HEK293 (cell line): ENCODE data around the gene PEX6.

Experiments used
- CTCF ChIA-PET: fragments of 350-600 bp; formaldehyde crosslinking; extraction: SDS; loops from one replicate; lab custom pipeline; 2021; ENCODE audit warnings: antibody characterized with exemption; lab: Yijun Ruan, JAX
- POLR2A ChIA-PET: fragments of 300-600 bp; formaldehyde crosslinking; extraction: SDS; loops from one replicate; lab custom pipeline; 2020; ENCODE audit warnings: antibody characterized with exemption, inconsistent platforms; lab: Yijun Ruan, JAX
- H3K27ac ChIP-seq: fragments of 200-500 bp; sonication (Bioruptor generic); 2 replicates; pipeline ENCODE4 v1.5.1; 2014; ENCODE audit warnings: low read depth, low read length, control low read depth, inconsistent platforms; ENCODE audit errors: extremely low read depth
- H3K36me3 ChIP-seq, 2 experiments: fragments of 200-500 bp in 1 of 2; sonication (Bioruptor generic) in 1 of 2; 1 replicate in 1 of 2; 2 replicates in 1 of 2; pipeline ENCODE4 v1.5.1; 2014 to 2017; ENCODE audit warnings: inconsistent platforms in 2 of 2, low read length in 2 of 2; ENCODE audit not compliant: control insufficient read depth in 2 of 2, insufficient read depth in 1 of 2
- H3K4me1 ChIP-seq: fragments of 200-500 bp; sonication (Bioruptor generic); 2 replicates; pipeline ENCODE4 v1.5.1; 2014; ENCODE audit warnings: mild to moderate bottlenecking, low read length, inconsistent platforms; ENCODE audit not compliant: control insufficient read depth, insufficient read depth
- H3K4me3 ChIP-seq: 2 replicates; pipeline ENCODE4 v1.5.1; 2011; ENCODE audit warnings: low read depth, mild to moderate bottlenecking, control low read depth, low read length, moderate library complexity
- H3K9me3 ChIP-seq: fragments of 200-500 bp; sonication (Bioruptor generic); 2 replicates; pipeline ENCODE4 v1.5.1; 2014; ENCODE audit warnings: low read depth, low read length, inconsistent platforms; ENCODE audit not compliant: control insufficient read depth, insufficient read depth
- ATF2 ChIP-seq: fragments of 450-650 bp; formaldehyde crosslinking; IDR thresholded peaks from 2 replicates; pipeline ENCODE4 v1.5.1; 2016; ENCODE audit warnings: missing biosample characterization, missing genetic modification characterization, low read depth
- ELK4 ChIP-seq: IDR thresholded peaks from 2 replicates; pipeline ENCODE4 v1.6.1; 2011; ENCODE audit warnings: mild to moderate bottlenecking, low read depth, low read length, borderline replicate concordance
- KLF9 ChIP-seq: fragments of 450-650 bp; formaldehyde crosslinking; IDR thresholded peaks from 2 replicates; pipeline ENCODE4 v1.5.1; 2016; ENCODE audit warnings: missing biosample characterization, missing genetic modification characterization, low read depth
- MEIS1 ChIP-seq: sonication (generic); formaldehyde crosslinking; IDR thresholded peaks from 2 replicates; pipeline ENCODE4 v1.8.1; 2022; ENCODE audit warnings: missing genetic modification reagents, mild to moderate bottlenecking, borderline replicate concordance
- PBX3 ChIP-seq: sonication (generic); formaldehyde crosslinking; IDR thresholded peaks from 2 replicates; pipeline ENCODE4 v1.8.1; 2022; ENCODE audit warnings: mild to moderate bottlenecking, moderate library complexity, missing genetic modification reagents
- REPIN1 ChIP-seq: fragments of 450-650 bp; formaldehyde crosslinking; IDR thresholded peaks from 2 replicates; pipeline ENCODE4 v1.5.1; 2017; ENCODE audit warnings: missing biosample characterization, missing genetic modification characterization, low read depth
- SALL2 ChIP-seq: fragments of 450-650 bp; formaldehyde crosslinking; IDR thresholded peaks from 2 replicates; pipeline ENCODE4 v1.5.0; 2017; ENCODE audit warnings: missing biosample characterization, mild to moderate bottlenecking, missing genetic modification characterization, borderline replicate concordance
- ZBTB1 ChIP-seq: fragments of 450-650 bp; formaldehyde crosslinking; IDR thresholded peaks from 2 replicates; pipeline ENCODE4 v1.5.1; 2016; ENCODE audit warnings: missing biosample characterization, missing genetic modification characterization
- ZBTB44 ChIP-seq: fragments of 450-650 bp; IDR thresholded peaks from 2 replicates; pipeline ENCODE4 v1.5.1; 2018; ENCODE audit warnings: missing biosample characterization, mild to moderate bottlenecking, missing genetic modification characterization
- ZNF132 ChIP-seq: fragments of 450-650 bp; formaldehyde crosslinking; IDR thresholded peaks from 2 replicates; pipeline ENCODE4 v1.5.1; 2017; ENCODE audit warnings: missing biosample characterization, missing genetic modification characterization, borderline replicate concordance
- ZNF394 ChIP-seq: fragments of 450-650 bp; formaldehyde crosslinking; IDR thresholded peaks from 2 replicates; pipeline ENCODE4 v1.5.1; 2016; ENCODE audit warnings: missing biosample characterization, missing genetic modification characterization, mild to moderate bottlenecking, moderate library complexity, borderline replicate concordance
- ZNF501 ChIP-seq: fragments of 450-650 bp; formaldehyde crosslinking; IDR thresholded peaks from 2 replicates; pipeline ENCODE4 v1.5.1; 2016; ENCODE audit warnings: missing biosample characterization, missing genetic modification characterization
- ZNF521 ChIP-seq: fragments of 450-650 bp; formaldehyde crosslinking; IDR thresholded peaks from 2 replicates; pipeline ENCODE4 v1.5.1; 2017; ENCODE audit warnings: missing biosample characterization, mild to moderate bottlenecking, missing genetic modification characterization
- ZNF548 ChIP-seq: fragments of 450-650 bp; formaldehyde crosslinking; IDR thresholded peaks from 2 replicates; pipeline ENCODE4 v1.5.1; 2016; ENCODE audit warnings: missing biosample characterization, missing genetic modification characterization
- ZNF549 ChIP-seq: fragments of 450-650 bp; IDR thresholded peaks from 2 replicates; pipeline ENCODE4 v1.5.1; 2018; ENCODE audit warnings: missing biosample characterization, missing genetic modification characterization, mild to moderate bottlenecking, inconsistent platforms, moderate library complexity
- ZNF629 ChIP-seq: fragments of 450-650 bp; formaldehyde crosslinking; IDR thresholded peaks from 2 replicates; pipeline ENCODE4 v1.5.1; 2017; ENCODE audit warnings: missing biosample characterization, missing genetic modification characterization
- ZNF664 ChIP-seq: fragments of 450-650 bp; formaldehyde crosslinking; IDR thresholded peaks from 2 replicates; pipeline ENCODE4 v1.5.1; 2016; ENCODE audit warnings: missing biosample characterization, missing genetic modification characterization
- ZNF704 ChIP-seq: fragments of 450-650 bp; formaldehyde crosslinking; IDR thresholded peaks from 2 replicates; pipeline ENCODE4 v1.5.1; 2016; ENCODE audit warnings: missing biosample characterization, missing genetic modification characterization
- ZNF830 ChIP-seq: fragments of 450-650 bp; IDR thresholded peaks from 2 replicates; pipeline ENCODE4 v1.5.0; 2018; ENCODE audit warnings: missing biosample characterization, missing genetic modification characterization, low read depth, mild to moderate bottlenecking, moderate library complexity
- ZSCAN30 ChIP-seq: fragments of 450-650 bp; IDR thresholded peaks from 2 replicates; pipeline ENCODE4 v1.5.1; 2018; ENCODE audit warnings: missing biosample characterization, mild to moderate bottlenecking, missing genetic modification characterization, moderate library complexity

Gene PEX6

GRCh38 chr6:42916288-42916687 is 62.7 kb downstream of the PEX6 start:
- TF ChIP-seq ATF2: peak; percentile 35; the same call in 1 of the 2 replicates
- TF ChIP-seq ZNF629 (tag by site-specific recombination): peak; percentile 28; the same call in 1 of the 2 replicates
- no peak for TF ChIP-seq ELK4
- TF ChIP-seq ZNF521: no peak
- Histone ChIP-seq H3K4me1 (no peaks in the 10 kb centered on the region), H3K27ac (no peak overlapping the region), H3K4me3 (no peak overlapping the region), H3K9me3 (no peaks in the 10 kb centered on the region), H3K36me3 (no peaks in the 10 kb centered on the region)
- ChIA-PET CTCF (interaction anchor here (0.6 to 1.2 kb wide), 3 partner anchors 12 to 45 kb away, joined by 3 to 7 read pairs (median 4); partner anchors contain the start of gene CNPY3), POLR2A (interaction anchor here (0.6 to 4.6 kb wide), 3 partner anchors 10 to 367 kb away, joined by 3 to 27 read pairs (median 8); partner anchors contain the start of gene CNPY3)

GRCh38 chr6:42915732-42916131 is 63.2 kb downstream of the PEX6 start, which contains the start of gene PTCRA:
Gene PTCRA, plus strand, starts transcription at chr6:42916053. Its CDS starts 17 bp downstream, at chr6:42916070.
- TF ChIP-seq ZNF501 (no peak), ZNF394 (tag by site-specific recombination) (no peak), ZNF549 (tag by site-specific recombination) (no peak), ZNF548 (tag by site-specific recombination) (no peak), SALL2 (tag by site-specific recombination) (no peak), ZBTB1 (tag by site-specific recombination) (no peak), ZNF704 (tag by site-specific recombination) (no peak), REPIN1 (tag by site-specific recombination) (no peak), MEIS1 (CRISPR knock-in tag) (no peak), ZNF132 (no peak), PBX3 (CRISPR knock-in tag) (no peak), ZBTB44 (tag by site-specific recombination) (no peak), ZNF629 (tag by site-specific recombination) (no peak), KLF9 (tag by site-specific recombination) (no peak), ZSCAN30 (tag by site-specific recombination) (no peak), ZNF830 (no peak), ZNF664 (tag by site-specific recombination) (no peak)
- ChIA-PET POLR2A (interaction anchor here (0.7 to 4.6 kb wide), 4 partner anchors 10 to 874 kb away, joined by 3 to 27 read pairs (median 10); partner anchors contain the start of gene CNPY3), CTCF (interaction anchor here (1.2 to 1.8 kb wide), 2 partner anchors 14 kb away, joined by 6 to 7 read pairs; no protein-coding TSS in a partner anchor)
- Histone ChIP-seq H3K4me3 (no peak within 1 kb of the TSS), H3K27ac (no peak within 1 kb of the TSS), H3K9me3 (no peaks in the 10 kb centered on the region), H3K4me1 (no peaks in the 10 kb centered on the region), H3K36me3 (no peaks in the 10 kb centered on the region)
